HG03108 (cell line): Measurements from ENCODE around the gene EGFLAM.
A peak's percentile ranks its signal among the peaks of the same experiment; 100 is the strongest.

ENCODE experiments used
- ATAC-seq: cut with Tn5 transposase; IDR thresholded peaks from one replicate; pipeline ENCODE4 v1.9.1; 2021; ENCODE audit warnings: moderate library complexity; ENCODE audit not compliant: unreplicated experiment

EGFLAM gene

GRCh38 chr5:38371596-38371995, 113.2 kb downstream of the EGFLAM start:
- no peak for ATAC-seq

- ATAC-seq, result no peak
These were observed 115.4 kb downstream of the EGFLAM start for GRCh38 chr5:38373743-38374142.

- ATAC-seq, result no peak
These were observed 117.1 kb downstream of the EGFLAM start for GRCh38 chr5:38375423-38375822.

- no peak for ATAC-seq
These were observed 118.0 kb downstream of the EGFLAM start for GRCh38 chr5:38376404-38376803.

- no peak for ATAC-seq
These were observed 120.2 kb downstream of the EGFLAM start for GRCh38 chr5:38378579-38378978.

- ATAC-seq, result no peak
These were observed 121.1 kb downstream of the EGFLAM start for GRCh38 chr5:38379350-38379937.

- ATAC-seq, result no peak
These were observed 122.2 kb downstream of the EGFLAM start for GRCh38 chr5:38380537-38380936.

- ATAC-seq, result no peak
These were observed 123.0 kb downstream of the EGFLAM start for GRCh38 chr5:38381361-38381760.

- peak; percentile 92 for ATAC-seq
These were observed 124.5 kb downstream of the EGFLAM start for GRCh38 chr5:38382898-38383297.

- ATAC-seq, result no peak
These were observed 125.3 kb downstream of the EGFLAM start for GRCh38 chr5:38383701-38384100.

- ATAC-seq, result no peak
These were observed 126.0 kb downstream of the EGFLAM start for GRCh38 chr5:38384396-38384795.

- ATAC-seq, result no peak
These were observed 128.8 kb downstream of the EGFLAM start for GRCh38 chr5:38387161-38387560.

GRCh38 chr5:38393636-38394035, 135.3 kb downstream of the EGFLAM start:
- no peak for ATAC-seq

- ATAC-seq, result no peak
These were observed 138.4 kb downstream of the EGFLAM start for GRCh38 chr5:38396766-38397165.

GRCh38 chr5:38400365-38400764, 142.0 kb downstream of the EGFLAM start:
- ATAC-seq, result no peak

- no peak for ATAC-seq
These were observed 142.8 kb downstream of the EGFLAM start for GRCh38 chr5:38401145-38401544.

- no peak for ATAC-seq
These were observed 145.0 kb downstream of the EGFLAM start for GRCh38 chr5:38403406-38403805.

GRCh38 chr5:38403877-38404635, 145.7 kb downstream of the EGFLAM start:
- no peak for ATAC-seq

GRCh38 chr5:38404667-38405276, 146.4 kb downstream of the EGFLAM start:
- no peak for ATAC-seq

GRCh38 chr5:38408446-38409198, 150.3 kb downstream of the EGFLAM start:
- no peak for ATAC-seq

GRCh38 chr5:38410304-38410990, 152.1 kb downstream of the EGFLAM start:
- ATAC-seq, result no peak
